Measurements from ENCODE around the gene KCNMA1.

KCNMA1 gene

GRCh38 chr10:77034240-77034639 lies 603.4 kb downstream of the KCNMA1 start:
- H3K4me3 ChIP-seq (ENCODE audit: low read length), result no peak overlapping the region
- DNase-seq (ENCODE audit: low read depth, low spot score), result no peak

GRCh38 chr10:77032188-77032570 lies 605.4 kb downstream of the KCNMA1 start:
- H3K4me3 ChIP-seq (ENCODE audit: low read length), result no peak overlapping the region
- no peak for DNase-seq (ENCODE audit: low read depth, low spot score)

GRCh38 chr10:77031531-77032187 lies 605.9 kb downstream of the KCNMA1 start:
- no peak for DNase-seq (ENCODE audit: low read depth, low spot score)

GRCh38 chr10:77030974-77031373 lies 606.6 kb downstream of the KCNMA1 start:
- DNase-seq (ENCODE audit: low read depth, low spot score), result no peak
- H3K4me3 ChIP-seq (ENCODE audit: low read length), result no peak overlapping the region

More at GRCh38 chr10:77031531-77032187, 605.9 kb downstream of the KCNMA1 start:
- no peak overlapping the region for H3K4me3 ChIP-seq (ENCODE audit: low read length)

- H3K4me3 ChIP-seq (ENCODE audit: low read length), result no peak overlapping the region
- DNase-seq (ENCODE audit: low read depth, low spot score), result no peak
Observed at GRCh38 chr10:77029777-77030717, 607.6 kb downstream of the KCNMA1 start.

GRCh38 chr10:77028042-77028441 lies 609.6 kb downstream of the KCNMA1 start:
- DNase-seq (ENCODE audit: low read depth, low spot score), result no peak
- no peak overlapping the region for H3K4me3 ChIP-seq (ENCODE audit: low read length)

- DNase-seq (ENCODE audit: low read depth, low spot score), result no peak
- no peak overlapping the region for H3K4me3 ChIP-seq (ENCODE audit: low read length)
Observed at GRCh38 chr10:77027576-77027975, 610.0 kb downstream of the KCNMA1 start.

GRCh38 chr10:77027141-77027540 lies 610.5 kb downstream of the KCNMA1 start:
- DNase-seq (ENCODE audit: low read depth, low spot score), result no peak
- H3K4me3 ChIP-seq (ENCODE audit: low read length), result no peak overlapping the region

- no peak overlapping the region for H3K4me3 ChIP-seq (ENCODE audit: low read length)
- DNase-seq (ENCODE audit: low read depth, low spot score), result no peak
Observed at GRCh38 chr10:77026148-77026547, 611.5 kb downstream of the KCNMA1 start.

- H3K4me3 ChIP-seq (ENCODE audit: low read length), result no peak overlapping the region
- DNase-seq (ENCODE audit: low read depth, low spot score), result no peak
Observed at GRCh38 chr10:77024461-77024860, 613.1 kb downstream of the KCNMA1 start.

- no peak for DNase-seq (ENCODE audit: low read depth, low spot score)
- H3K4me3 ChIP-seq (ENCODE audit: low read length), result no peak overlapping the region
Observed at GRCh38 chr10:77023396-77023795, 614.2 kb downstream of the KCNMA1 start.

- DNase-seq (ENCODE audit: low read depth, low spot score), result no peak
- H3K4me3 ChIP-seq (ENCODE audit: low read length), result no peak overlapping the region
Observed at GRCh38 chr10:77022671-77023070, 614.9 kb downstream of the KCNMA1 start.

- H3K4me3 ChIP-seq (ENCODE audit: low read length), result no peak overlapping the region
- no peak for DNase-seq (ENCODE audit: low read depth, low spot score)
Observed at GRCh38 chr10:77021966-77022490, 615.6 kb downstream of the KCNMA1 start.

GRCh38 chr10:77020426-77021040 lies 617.1 kb downstream of the KCNMA1 start:
- no peak overlapping the region for H3K4me3 ChIP-seq (ENCODE audit: low read length)

GRCh38 chr10:77016855-77017254 lies 620.8 kb downstream of the KCNMA1 start:
- no peak for DNase-seq (ENCODE audit: low read depth, low spot score)
- H3K4me3 ChIP-seq (ENCODE audit: low read length), result no peak overlapping the region

More at GRCh38 chr10:77020426-77021040, 617.1 kb downstream of the KCNMA1 start:
- DNase-seq (ENCODE audit: low read depth, low spot score), result no peak

GRCh38 chr10:77016278-77016815 lies 621.3 kb downstream of the KCNMA1 start:
- no peak for DNase-seq (ENCODE audit: low read depth, low spot score)
- no peak overlapping the region for H3K4me3 ChIP-seq (ENCODE audit: low read length)

- no peak for DNase-seq (ENCODE audit: low read depth, low spot score)
Observed at GRCh38 chr10:77015360-77015759, 622.2 kb downstream of the KCNMA1 start.

GRCh38 chr10:77012812-77013500 lies 624.7 kb downstream of the KCNMA1 start:
- no peak for DNase-seq (ENCODE audit: low read depth, low spot score)

More at GRCh38 chr10:77015360-77015759, 622.2 kb downstream of the KCNMA1 start:
- H3K4me3 ChIP-seq (ENCODE audit: low read length), result no peak overlapping the region

More at GRCh38 chr10:77012812-77013500, 624.7 kb downstream of the KCNMA1 start:
- no peak overlapping the region for H3K4me3 ChIP-seq (ENCODE audit: low read length)

Measured in Jurkat, Clone E6-1 (cell line).